ENCODE measurements around the gene AIPL1.

AIPL1 gene

GRCh38 chr17:6413065-6413464 lies 21.9 kb downstream of the AIPL1 start (continued):
- TF ChIP-seq POU6F1 (CRISPR knock-in tag; IDR thresholded peaks at IDR 0.05; ENCODE audit: borderline replicate concordance, low read depth) (no peak), TSHZ2 (CRISPR knock-in tag; IDR thresholded peaks at IDR 0.05) (no peak), GLIS3 (CRISPR knock-in tag; IDR thresholded peaks at IDR 0.05) (no peak), BACH2 (CRISPR knock-in tag; IDR thresholded peaks at IDR 0.05; ENCODE audit: borderline replicate concordance) (no peak), ZNF565 (CRISPR knock-in tag; conservative IDR thresholded peaks at IDR 0.05; ENCODE audit: low read depth) (no peak), ESRRG (CRISPR knock-in tag; IDR thresholded peaks at IDR 0.05) (no peak), ISL1 (CRISPR knock-in tag; IDR thresholded peaks at IDR 0.05) (no peak)

GRCh38 chr17:6408735-6409134 lies 26.2 kb downstream of the AIPL1 start:
- no peak for ATAC-seq

More at GRCh38 chr17:6408735-6409134, 26.2 kb downstream of the AIPL1 start:
- no peak for TF ChIP-seq BACH2 (CRISPR knock-in tag; IDR thresholded peaks at IDR 0.05; ENCODE audit: borderline replicate concordance)
- TF ChIP-seq ZNF70 (CRISPR knock-in tag; IDR thresholded peaks at IDR 0.05), result no peak
- no peak for TF ChIP-seq ARNTL (CRISPR knock-in tag; IDR thresholded peaks at IDR 0.05; ENCODE audit: borderline replicate concordance, low read depth)
- TF ChIP-seq ZC3H10 (CRISPR knock-in tag; IDR thresholded peaks at IDR 0.05), result no peak
- TF ChIP-seq GLIS3 (CRISPR knock-in tag; IDR thresholded peaks at IDR 0.05), result no peak
- TF ChIP-seq CSRNP3 (CRISPR knock-in tag; IDR thresholded peaks at IDR 0.05), result no peak
- TF ChIP-seq ZNF565 (CRISPR knock-in tag; conservative IDR thresholded peaks at IDR 0.05; ENCODE audit: low read depth), result no peak
- no peak for TF ChIP-seq POU6F1 (CRISPR knock-in tag; IDR thresholded peaks at IDR 0.05; ENCODE audit: borderline replicate concordance, low read depth)
- TF ChIP-seq TSHZ2 (CRISPR knock-in tag; IDR thresholded peaks at IDR 0.05), result no peak
- no peak for TF ChIP-seq ZNF8 (CRISPR knock-in tag; IDR thresholded peaks at IDR 0.05)
- no peak for TF ChIP-seq CSDC2 (CRISPR knock-in tag; IDR thresholded peaks at IDR 0.05)
- TF ChIP-seq ZFP3 (CRISPR knock-in tag; IDR thresholded peaks at IDR 0.05), result no peak
- TF ChIP-seq SNAI2 (CRISPR knock-in tag; IDR thresholded peaks at IDR 0.05), result no peak
- TF ChIP-seq OSR1 (CRISPR knock-in tag; IDR thresholded peaks at IDR 0.05), result no peak
- TF ChIP-seq TOX (CRISPR knock-in tag; IDR thresholded peaks at IDR 0.05; ENCODE audit: borderline replicate concordance), result no peak
